Pericardium fibroblast (primary cell): ENCODE results near the gene KCTD8. TPM values are rescaled to one million over a fixed set of nuclear protein-coding genes. Genes with fewer than 3 reads are reported as not detected.

Experiments used
- total RNA-seq: library from RNA; depleted of rRNA; stranded (reverse); fragments of >200 nt; gene quantifications from 2 replicates; pipeline ENCODE4 v1.2.3, GENCODE V29; 2015

The KCTD8 gene
- 0.35 and 0.43 TPM in 2 replicates for total RNA-seq

DNA sequence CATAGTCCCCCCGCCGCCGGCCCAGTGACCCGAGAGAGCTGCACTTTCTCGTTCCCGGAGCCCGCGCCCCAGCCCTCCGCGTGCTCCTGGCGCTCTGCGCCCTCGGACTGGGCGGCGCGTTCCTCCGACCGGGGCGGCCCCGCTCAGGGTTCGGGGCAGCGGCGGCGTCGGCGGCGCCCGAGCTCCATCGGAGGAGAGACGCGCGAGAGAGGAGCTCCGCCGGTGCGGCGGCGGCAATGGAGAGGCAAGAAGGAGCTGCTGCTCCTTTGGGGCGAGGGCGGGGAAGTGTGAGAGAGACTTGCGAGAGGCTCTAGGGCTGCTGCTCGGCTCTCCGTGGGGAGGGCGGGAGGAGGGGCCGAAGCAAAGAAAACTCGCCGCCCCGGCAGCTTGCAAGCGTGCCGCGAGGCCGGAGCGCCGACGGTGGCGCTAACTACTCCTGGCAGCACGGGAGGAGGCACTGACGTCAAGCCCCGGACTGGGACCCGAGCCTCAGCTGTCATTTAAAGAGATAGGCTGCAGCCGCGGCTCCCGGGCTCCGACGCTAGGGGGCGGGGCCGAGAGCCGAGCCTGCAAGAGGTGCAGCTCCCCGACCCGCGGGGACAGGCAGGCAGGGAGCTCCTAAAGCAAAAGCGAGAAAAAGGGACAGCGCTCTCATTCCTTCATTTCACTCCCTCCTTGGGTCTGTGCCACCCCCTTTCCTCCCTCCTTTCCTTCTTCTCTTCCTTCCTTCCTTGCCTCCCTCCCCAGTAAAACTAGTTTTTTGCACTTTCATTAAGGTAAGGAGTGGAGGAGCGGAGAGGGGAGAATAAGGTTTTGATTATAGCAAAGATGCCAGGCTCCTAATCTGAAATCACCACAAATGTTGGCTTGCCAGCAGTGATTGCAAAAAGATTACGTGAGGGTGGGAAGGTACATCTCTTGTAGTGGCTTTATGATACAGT, at the start of gene KCTD8:
KCTD8 (minus strand) TSS at position 289 of the 941 bp plus-strand sequence.

Other genes starting within 250 kb of the KCTD8 start
- gene YIPF7, start 202.8 kb upstream of the KCTD8 start, total RNA-seq: not detected in 2 replicates
- 11.6 and 17.7 TPM in 2 replicates for gene GUF1, start 229.6 kb upstream of the KCTD8 start, total RNA-seq